Measurements from ENCODE around the gene PDPK1.
"Not testable (repeated sequence)": the region's sequence is repeated elsewhere in the genome, so short reads cannot be mapped to it uniquely, and the experiment has no call there.

The PDPK1 gene

GRCh38 chr16:2603165-2604015, 65.6 kb downstream of the PDPK1 start:
- no peak for TF ChIP-seq CTCF (conservative IDR thresholded peaks at IDR 0.05; ENCODE audit: control insufficient read depth, insufficient read depth, low read depth, low read length)
- H3K4me3 ChIP-seq (ENCODE audit: control insufficient read depth, low read depth, low read length) = peak overlapping the region; percentile 96
- DNase-seq (ENCODE audit: low read depth) = peak; percentile 96

GRCh38 chr16:2604016-2604369, 66.2 kb downstream of the PDPK1 start:
- DNase-seq (ENCODE audit: low read depth) = peak; percentile 22

GRCh38 chr16:2606820-2607219, 69.0 kb downstream of the PDPK1 start:
- not testable (repeated sequence) for DNase-seq (ENCODE audit: low read depth); H3K4me3 ChIP-seq (ENCODE audit: control insufficient read depth, low read depth, low read length)

More at GRCh38 chr16:2604016-2604369, 66.2 kb downstream of the PDPK1 start:
- peak overlapping the region; percentile 96 for H3K4me3 ChIP-seq (ENCODE audit: control insufficient read depth, low read depth, low read length)

- H3K4me3 ChIP-seq (ENCODE audit: control insufficient read depth, low read depth, low read length); DNase-seq (ENCODE audit: low read depth): not testable (repeated sequence)
Observed at GRCh38 chr16:2609345-2609744, 71.5 kb downstream of the PDPK1 start.

- H3K4me3 ChIP-seq (ENCODE audit: control insufficient read depth, low read depth, low read length) = no peak overlapping the region
- DNase-seq (ENCODE audit: low read depth) = no peak
- no peak for TF ChIP-seq CTCF (conservative IDR thresholded peaks at IDR 0.05; ENCODE audit: control insufficient read depth, insufficient read depth, low read depth, low read length)
Observed at GRCh38 chr16:2609827-2610470, 72.1 kb downstream of the PDPK1 start.

GRCh38 chr16:2610781-2611498, 73.1 kb downstream of the PDPK1 start:
- DNase-seq (ENCODE audit: low read depth) = no peak
- TF ChIP-seq CTCF (conservative IDR thresholded peaks at IDR 0.05; ENCODE audit: control insufficient read depth, insufficient read depth, low read depth, low read length) = no peak
- H3K4me3 ChIP-seq (ENCODE audit: control insufficient read depth, low read depth, low read length) = no peak overlapping the region

GRCh38 chr16:2611499-2611862, 73.7 kb downstream of the PDPK1 start:
- no peak overlapping the region for H3K4me3 ChIP-seq (ENCODE audit: control insufficient read depth, low read depth, low read length)
- no peak for DNase-seq (ENCODE audit: low read depth)
- no peak for TF ChIP-seq CTCF (conservative IDR thresholded peaks at IDR 0.05; ENCODE audit: control insufficient read depth, insufficient read depth, low read depth, low read length)

- DNase-seq (ENCODE audit: low read depth); H3K4me3 ChIP-seq (ENCODE audit: control insufficient read depth, low read depth, low read length): not testable (repeated sequence)
Observed at GRCh38 chr16:2611877-2612276, 74.1 kb downstream of the PDPK1 start.

GRCh38 chr16:2613251-2613650, 75.4 kb downstream of the PDPK1 start:
- not testable (repeated sequence) for DNase-seq (ENCODE audit: low read depth); H3K4me3 ChIP-seq (ENCODE audit: control insufficient read depth, low read depth, low read length)
